Right cardiac atrium (tissue), 5 donors: ENCODE data around the gene COLGALT1. TPM values are rescaled to one million over a fixed set of nuclear protein-coding genes. Genes with fewer than 3 reads are reported as not detected.
A peak's percentile ranks its signal among the peaks of the same experiment; 100 is the strongest.
"Not testable (repeated sequence)": the region's sequence is repeated elsewhere in the genome, so short reads cannot be mapped to it uniquely, and the experiment has no call there.

Source experiments
- ATAC-seq, 2 donors: fragments of 200-7000 bp; cut with Tn5 transposase; one replicate each; pipeline versions ENCODE4 v1.8.0 to v1.9.1; 2020; ENCODE audit warnings: moderate library complexity in 2 of 2, mild to moderate bottlenecking in 1 of 2
- DNase-seq, 3 donors: peaks; one replicate each; pipeline ENCODE4 v3.0.0-alpha.2; 2020
- H3K27ac ChIP-seq: one replicate; pipeline ENCODE4 v1.5.1; 2013; ENCODE audit warnings: mild to moderate bottlenecking, low read length, control low read depth, moderate library complexity
- H3K27me3 ChIP-seq: one replicate; pipeline ENCODE4 v1.6.1; 2013; ENCODE audit not compliant: control insufficient read depth, insufficient read depth
- H3K4me1 ChIP-seq: one replicate; pipeline ENCODE4 v1.6.1; 2013; ENCODE audit warnings: low read length; ENCODE audit not compliant: control insufficient read depth, insufficient read depth
- H3K4me3 ChIP-seq: one replicate; pipeline ENCODE4 v1.5.1; 2013; ENCODE audit warnings: low read length, control low read depth
- H3K9me3 ChIP-seq: one replicate; pipeline ENCODE4 v1.6.1; 2013; ENCODE audit warnings: low read length; ENCODE audit not compliant: control insufficient read depth
- WGBS: extraction: QIAGEN DNeasy Blood & Tissue Kit; methylation state at CpG from one replicate; pipeline ENCODE4 v1.1.7; 2013; 5-methylcytosine and 5-hydroxymethylcytosine counted together
- intact Hi-C, 4 donors: fragments of 100-400 bp; cut with DNase I; formaldehyde crosslinking; loops; one replicate each; pipeline versions ENCODE4 v1.11.0 to v1.14.0; 2022 to 2023
- polyA plus RNA-seq: library from polyadenylated mRNA; stranded (reverse); fragments of 200-250 nt; gene quantifications from one replicate; pipeline ENCODE4 v1.2.3, GENCODE V29; 2013
- total RNA-seq, 4 donors: library from RNA; stranded (reverse); fragmentation: NEBNext Ultra II Directional; extraction: Animal tissue kit (Norgen Biotek cat#: 25700); gene quantifications; one replicate each; pipeline ENCODE4 v1.2.1, GENCODE V29; 2021
- donor health status: healthy with polysubstance abuse.
- donor health status: DM: no; HTN: yes; CAD: no.
- donor health status: DM: no; HTN: no; CAD: no.
- donor health status: DM: no; HTN: yes; CAD: no; lungs with severe emphysema.
- donor health status: DM: yes; HTN: yes; CAD: no.

The COLGALT1 gene
- total and polyA plus RNA-seq, 5 donors = 19.0 to 36.3 (median 34.9) TPM

DNA sequence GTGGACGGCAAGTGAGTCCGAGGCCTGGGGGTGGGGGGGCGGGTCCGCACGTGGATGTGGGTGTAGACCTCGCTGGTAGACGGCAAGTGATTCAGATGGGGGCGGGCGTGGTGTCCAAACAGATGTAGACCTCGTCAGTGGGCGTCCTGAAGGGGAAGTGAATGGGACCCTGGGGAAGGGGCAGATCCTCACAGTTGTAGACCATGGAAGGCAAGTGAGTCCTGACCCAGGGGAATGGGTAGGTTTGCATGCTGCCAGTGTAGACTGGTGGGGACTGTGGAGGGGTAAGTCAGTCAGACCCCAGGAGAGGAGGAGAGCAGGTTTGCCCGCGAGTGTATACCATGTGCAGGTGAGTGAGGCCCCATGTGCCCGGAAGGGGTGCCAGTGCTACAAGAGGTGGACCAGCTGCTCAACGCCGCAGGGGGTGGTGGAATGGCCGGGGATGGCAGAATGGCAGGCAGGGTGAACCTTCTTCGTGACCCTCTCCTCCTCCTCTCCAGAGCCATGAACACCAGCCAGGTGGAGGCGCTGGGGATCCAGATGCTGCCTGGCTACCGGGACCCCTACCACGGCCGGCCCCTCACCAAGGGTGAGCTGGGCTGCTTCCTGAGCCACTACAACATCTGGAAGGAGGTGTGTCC, 22.1 kb downstream of the COLGALT1 start:
- DNase-seq (no peak), ATAC-seq (no peak)
- WGBS = 83% methylated on average over 22 of the region's 22 CpGs
- Histone ChIP-seq H3K4me3 (no peak overlapping the region), H3K4me1 (no peaks in the 10 kb centered on the region), H3K9me3 (no peaks in the 10 kb centered on the region), H3K27me3 (no peaks in the 10 kb centered on the region), H3K27ac (no peak overlapping the region)
- intact Hi-C loops = loop anchor here in 1 of 4 donors (10.0 kb wide), 1 partner anchor 123 kb away; no protein-coding TSS in a partner anchor

DNA sequence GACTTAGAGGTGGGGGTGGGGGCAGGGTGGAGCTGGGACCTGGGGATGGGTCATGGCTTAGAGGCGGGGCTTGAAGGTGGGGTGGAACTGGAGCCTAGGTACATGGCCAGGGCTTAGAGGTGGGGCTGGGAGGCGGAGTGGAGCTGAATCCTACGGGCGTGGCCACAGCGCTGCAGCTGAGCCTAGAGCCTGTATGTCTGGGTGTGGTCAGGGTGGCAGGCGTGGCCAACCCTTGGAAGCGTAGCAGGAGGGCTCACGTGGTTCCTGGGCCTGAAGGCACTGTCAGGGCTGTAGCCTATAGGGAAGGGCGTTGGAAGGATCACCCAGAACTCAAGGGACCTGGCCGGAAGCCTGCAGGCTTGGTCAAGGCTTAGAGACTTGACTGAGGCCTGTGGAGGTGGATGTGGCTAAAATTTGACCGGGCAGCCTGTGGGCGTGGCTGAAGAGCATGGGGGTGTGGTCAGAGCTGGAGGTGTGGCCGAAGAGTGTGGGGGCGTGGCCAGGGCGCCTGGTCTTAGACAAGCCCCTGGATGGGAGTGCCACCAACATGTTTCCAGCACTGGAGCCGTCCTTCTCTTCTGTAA, 24.3 kb downstream of the COLGALT1 start:
- 59% methylated on average over 16 of the region's 16 CpGs for WGBS
- no peaks in the 10 kb centered on the region for H3K4me1 ChIP-seq
- DNase-seq (peak; percentile 70 to 87 (median 80)), ATAC-seq (peak; percentile 69 to 83)
- no peaks in the 10 kb centered on the region for H3K9me3 ChIP-seq
- no peak overlapping the region for H3K4me3 ChIP-seq
- H3K27ac ChIP-seq = no peak overlapping the region
- H3K27me3 ChIP-seq = no peaks in the 10 kb centered on the region
- intact Hi-C loops = loop anchor here in 1 of 4 donors (10.0 kb wide), 1 partner anchor 125 kb away; no protein-coding TSS in a partner anchor

DNA sequence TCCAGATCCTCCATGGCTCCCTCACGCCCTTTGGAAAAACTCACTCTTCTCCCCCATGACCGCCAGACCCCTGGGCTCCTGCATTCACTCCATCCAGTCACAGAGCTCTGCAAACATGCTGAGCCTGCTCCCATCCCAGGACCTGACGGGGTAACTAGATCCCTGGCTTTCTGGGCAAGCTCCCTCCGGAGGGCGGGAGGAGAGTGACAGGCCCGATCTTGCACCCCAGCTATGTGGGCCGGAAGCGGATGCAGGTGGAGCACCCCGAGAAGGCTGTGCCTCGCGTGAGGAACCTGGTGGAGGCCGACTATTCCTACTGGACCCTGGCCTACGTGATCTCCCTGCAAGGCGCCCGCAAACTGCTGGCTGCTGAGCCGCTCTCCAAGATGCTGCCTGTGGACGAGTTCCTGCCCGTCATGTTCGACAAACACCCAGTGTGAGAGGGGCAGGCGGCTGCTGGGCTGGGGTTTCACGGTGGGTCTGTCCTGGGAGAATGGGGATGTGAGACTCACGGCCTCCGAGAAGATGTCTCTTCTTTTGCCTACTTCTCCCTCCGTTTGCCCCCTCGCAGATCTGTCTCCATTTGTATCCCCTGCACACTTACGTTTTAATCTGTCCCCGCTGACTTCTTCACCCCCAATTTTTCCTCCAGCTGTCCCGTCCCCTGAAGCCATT, 25.2 kb downstream of the COLGALT1 start:
- H3K27ac ChIP-seq = no peak overlapping the region
- no peaks in the 10 kb centered on the region for H3K4me1 ChIP-seq
- ATAC-seq (no peak), DNase-seq (no peak)
- H3K4me3 ChIP-seq = no peak overlapping the region
- WGBS = 91% methylated on average over 28 of the region's 28 CpGs
- no peaks in the 10 kb centered on the region for H3K9me3 ChIP-seq
- H3K27me3 ChIP-seq = no peaks in the 10 kb centered on the region
- intact Hi-C loops = no loop called here

DNA sequence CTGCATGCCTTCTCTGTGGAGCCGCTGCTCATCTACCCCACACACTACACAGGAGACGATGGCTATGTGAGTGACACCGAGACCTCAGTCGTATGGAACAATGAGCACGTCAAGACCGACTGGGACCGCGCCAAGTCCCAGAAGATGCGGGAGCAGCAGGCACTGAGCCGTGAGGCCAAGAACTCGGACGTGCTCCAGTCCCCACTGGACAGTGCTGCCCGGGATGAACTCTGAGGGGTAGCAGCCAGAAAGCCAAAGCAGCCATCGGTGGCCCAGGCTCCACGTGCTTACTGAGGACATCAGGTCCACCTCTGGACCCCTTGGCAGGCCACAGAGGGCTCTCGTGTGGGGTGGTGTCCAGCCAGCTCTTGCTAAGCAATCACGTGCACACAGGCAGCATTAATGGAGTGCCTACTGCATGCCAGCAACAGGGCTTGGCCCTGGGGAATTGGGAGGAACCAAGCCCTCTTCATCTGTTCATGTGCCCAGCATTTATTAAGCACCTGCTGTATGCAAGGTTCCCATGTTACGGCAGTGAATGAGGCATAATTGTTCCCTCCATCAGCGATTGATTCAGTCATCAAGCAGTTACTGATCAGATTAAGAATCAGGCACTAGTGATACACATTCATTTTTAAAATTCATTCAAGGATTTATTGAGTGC, 25.9 kb downstream of the COLGALT1 start:
- no peak overlapping the region for H3K27ac ChIP-seq
- DNase-seq = no peak
- WGBS = 71% methylated on average over 19 of the region's 19 CpGs
- no peaks in the 10 kb centered on the region for H3K9me3 ChIP-seq
- H3K4me1 ChIP-seq = no peaks in the 10 kb centered on the region
- H3K27me3 ChIP-seq = no peaks in the 10 kb centered on the region
- intact Hi-C loops = no loop called here
- ATAC-seq = no peak
- H3K4me3 ChIP-seq = no peak overlapping the region

DNA sequence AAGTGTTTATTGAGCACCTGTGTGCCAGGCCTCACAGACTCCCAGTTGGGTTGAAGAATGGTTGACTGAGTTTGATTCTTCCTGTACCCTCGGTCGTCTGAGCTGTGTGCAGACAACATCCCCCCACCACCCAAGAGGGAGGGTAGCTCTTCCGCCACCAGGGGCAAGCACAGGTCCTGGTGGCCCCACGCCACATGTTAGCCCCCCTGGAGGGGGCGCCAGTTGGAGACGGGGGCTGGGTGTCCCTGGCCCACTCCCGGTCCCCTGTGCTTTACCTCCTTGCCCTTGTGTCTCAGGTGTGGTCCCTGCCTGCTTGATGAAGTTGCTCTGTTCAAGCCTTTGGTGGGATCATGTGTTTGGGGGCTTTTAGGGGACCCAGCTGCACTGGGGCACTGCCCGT, 27.2 kb downstream of the COLGALT1 start:
- Histone ChIP-seq H3K4me3 (no peak overlapping the region), H3K27ac (no peak overlapping the region), H3K9me3 (no peaks in the 10 kb centered on the region), H3K27me3 (no peaks in the 10 kb centered on the region), H3K4me1 (no peaks in the 10 kb centered on the region)
- intact Hi-C loops = no loop called here
- no peak for ATAC-seq
- 80% methylated on average over 8 of the region's 8 CpGs for WGBS
- DNase-seq = no peak

DNA sequence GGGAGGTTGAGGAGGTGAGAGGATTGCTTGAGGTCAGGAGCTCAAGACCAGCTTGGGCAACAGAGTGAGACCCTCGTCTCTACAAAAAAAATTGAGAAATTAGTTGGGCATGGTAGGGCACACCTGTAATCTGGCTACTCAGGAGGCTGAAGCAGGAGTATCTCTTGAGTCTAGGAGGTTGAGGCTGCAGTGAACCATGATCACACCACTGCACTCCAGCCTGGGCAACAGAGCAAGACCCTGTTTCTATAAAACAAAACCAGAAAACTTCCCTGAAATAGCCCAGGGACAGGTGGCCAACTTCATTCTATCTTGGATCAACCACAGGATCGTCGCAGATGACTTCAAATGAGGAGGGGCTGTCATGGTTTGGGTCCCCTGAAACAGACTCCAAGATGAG, 28.7 kb downstream of the COLGALT1 start:
- WGBS = 61% methylated on average over 3 of the region's 3 CpGs
- intact Hi-C loops = no loop called here
- H3K27ac ChIP-seq = no peak overlapping the region
- no peak for DNase-seq
- H3K4me1 ChIP-seq = no peaks in the 10 kb centered on the region
- no peaks in the 10 kb centered on the region for H3K9me3 ChIP-seq
- H3K27me3 ChIP-seq = no peaks in the 10 kb centered on the region
- ATAC-seq = no peak
- no peak overlapping the region for H3K4me3 ChIP-seq

DNA sequence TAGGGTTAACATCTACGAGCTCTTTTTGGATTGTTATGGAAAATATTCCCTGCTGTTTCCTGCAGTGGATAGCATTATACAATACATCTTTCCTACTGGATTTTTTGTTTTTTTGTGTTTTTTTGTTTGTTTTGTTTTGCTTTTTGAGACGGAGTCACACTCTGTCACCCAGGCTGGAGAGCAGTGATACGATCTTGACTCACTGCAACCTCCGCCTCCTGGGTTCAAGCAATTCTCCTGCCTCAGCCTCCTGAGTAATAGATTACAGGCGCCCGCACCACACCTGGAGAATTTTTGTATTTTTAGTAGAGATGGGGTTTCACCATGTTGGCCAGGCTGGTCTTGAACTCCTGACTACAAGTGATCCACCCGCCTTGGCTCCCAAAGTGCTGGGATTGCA, 29.9 kb downstream of the COLGALT1 start:
- H3K4me3 ChIP-seq, H3K27me3 ChIP-seq, H3K4me1 ChIP-seq, H3K9me3 ChIP-seq, ATAC-seq, H3K27ac ChIP-seq, DNase-seq, intact Hi-C loops: not testable (repeated sequence)
- 63% methylated on average over 7 of the region's 7 CpGs for WGBS

DNA sequence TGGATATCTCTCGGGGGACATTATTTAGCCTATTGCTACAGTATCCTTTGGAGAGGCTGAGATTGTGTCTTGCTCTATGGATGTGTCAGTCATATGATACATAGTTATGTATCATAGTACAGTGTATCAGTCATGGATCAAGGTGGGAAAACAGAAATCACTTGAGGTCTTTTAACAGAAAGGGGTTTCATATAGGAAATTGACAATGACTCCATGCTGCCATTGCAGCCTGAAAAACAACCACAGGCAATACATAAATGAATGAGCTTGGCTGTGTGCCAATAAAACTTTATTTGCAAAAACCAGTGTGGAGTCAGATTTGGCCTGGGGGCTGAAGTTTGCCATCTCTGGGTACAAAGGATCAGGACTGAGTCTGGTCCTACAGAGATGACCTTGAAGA, 35.4 kb downstream of the COLGALT1 start:
- Histone ChIP-seq H3K27ac (no peak overlapping the region), H3K4me1 (no peaks in the 10 kb centered on the region), H3K4me3 (no peak overlapping the region), H3K9me3 (no peaks in the 10 kb centered on the region), H3K27me3 (no peaks in the 10 kb centered on the region)
- no peak for DNase-seq
- intact Hi-C loops = no loop called here
- WGBS = 56% methylated on average over 1 of the region's 1 CpG
- ATAC-seq = no peak

DNA sequence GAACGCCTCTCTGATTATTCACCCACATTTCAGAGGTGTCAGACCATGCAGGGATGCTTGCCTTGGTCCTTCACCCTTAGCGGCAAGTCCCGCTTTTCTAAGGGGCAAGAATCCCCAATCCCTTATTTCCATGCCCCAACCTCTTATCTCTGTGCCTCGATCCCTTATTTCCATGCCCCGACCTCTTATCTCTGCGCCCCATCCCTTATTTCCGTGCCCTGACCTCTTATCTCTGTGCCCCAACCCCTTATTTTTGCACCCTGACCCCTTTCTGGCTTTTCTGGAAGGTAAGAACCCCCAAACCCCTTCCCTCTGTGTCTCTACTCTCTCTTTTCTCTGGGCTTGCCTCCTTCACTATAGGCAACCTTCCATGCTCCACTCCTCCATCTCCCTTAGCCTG, 38.8 kb downstream of the COLGALT1 start:
- H3K4me1 ChIP-seq, H3K27ac ChIP-seq, H3K9me3 ChIP-seq, H3K4me3 ChIP-seq, H3K27me3 ChIP-seq, ATAC-seq, intact Hi-C loops, DNase-seq: not testable (repeated sequence)
- WGBS = 77% methylated on average over 7 of the region's 7 CpGs

DNA sequence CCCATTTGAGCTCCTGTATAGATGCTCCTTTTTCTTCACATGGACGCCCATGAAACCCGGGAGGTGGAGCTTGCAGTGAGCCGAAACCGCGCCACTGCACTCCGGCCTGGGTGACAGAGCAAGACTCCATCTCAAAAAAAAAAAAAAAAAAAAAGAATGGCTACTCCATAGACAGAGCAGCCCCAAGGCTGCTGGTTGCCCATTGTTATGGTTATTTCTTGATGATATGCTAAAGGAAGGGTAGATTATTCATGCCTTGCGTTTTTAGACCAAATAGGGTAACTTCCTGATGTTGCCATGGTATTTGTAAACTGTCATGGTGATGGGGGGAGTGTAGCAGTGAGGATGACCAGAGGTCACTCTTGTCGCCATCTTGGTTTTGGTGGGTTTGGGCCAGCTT, 42.6 kb downstream of the COLGALT1 start:
- H3K9me3 ChIP-seq, intact Hi-C loops, ATAC-seq, H3K27me3 ChIP-seq, H3K27ac ChIP-seq, H3K4me1 ChIP-seq, DNase-seq, H3K4me3 ChIP-seq: not testable (repeated sequence)
- 83% methylated on average over 8 of the region's 8 CpGs for WGBS

DNA sequence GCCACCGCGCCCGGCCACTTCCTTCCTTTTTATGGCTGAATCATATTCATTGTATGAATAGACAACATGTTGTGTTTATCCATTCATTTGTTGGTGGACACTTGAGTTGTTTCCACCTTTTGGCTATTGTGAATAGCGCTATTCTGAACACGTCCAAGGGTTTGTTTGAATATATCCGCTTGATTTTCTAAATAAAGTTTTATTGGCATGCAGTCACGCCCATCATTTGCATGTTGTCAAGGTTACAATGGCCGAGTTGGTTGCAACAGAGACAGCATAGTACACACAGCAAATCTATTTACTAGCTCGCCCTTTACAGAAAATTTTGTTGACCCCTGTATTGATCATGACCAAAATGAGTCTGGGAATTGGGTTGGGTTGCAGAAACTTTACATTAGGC, 43.5 kb downstream of the COLGALT1 start:
- Histone ChIP-seq H3K27ac (no peak overlapping the region), H3K27me3 (no peaks in the 10 kb centered on the region), H3K4me3 (no peak overlapping the region), H3K9me3 (no peaks in the 10 kb centered on the region), H3K4me1 (no peaks in the 10 kb centered on the region)
- ATAC-seq = no peak
- no peak for DNase-seq
- intact Hi-C loops = no loop called here
- 79% methylated on average over 9 of the region's 9 CpGs for WGBS
